H9 (cell line): ENCODE measurements around the gene LIMA1. TPM values are rescaled to one million over a fixed set of nuclear protein-coding genes. Genes with fewer than 3 reads are reported as not detected.

Experiments
- DNase-seq: peaks from one replicate; pipeline ENCODE4 v3.0.0-alpha.2; 2017
- H2AFZ ChIP-seq: one replicate; pipeline ENCODE4 v1.6.1; 2013; ENCODE audit warnings: mild to moderate bottlenecking, low read length, control low read depth, moderate library complexity
- H2AK5ac ChIP-seq: 2 replicates; pipeline ENCODE4 v1.6.1; 2013; ENCODE audit warnings: low read length, control low read depth, mixed read lengths; ENCODE audit not compliant: insufficient read length
- H2BK120ac ChIP-seq: one replicate; pipeline ENCODE4 v1.6.1; 2013; ENCODE audit warnings: low read depth, mild to moderate bottlenecking, low read length, control low read depth, inconsistent platforms; ENCODE audit not compliant: poor library complexity, severe bottlenecking
- H2BK12ac ChIP-seq: 2 replicates; pipeline ENCODE4 v1.6.1; 2013; ENCODE audit warnings: low read length, control low read depth, mixed read lengths, low read depth; ENCODE audit not compliant: insufficient read length
- H2BK15ac ChIP-seq: 2 replicates; pipeline ENCODE4 v1.6.1; 2013; ENCODE audit warnings: low read depth, low read length, control low read depth
- H2BK20ac ChIP-seq: one replicate; pipeline ENCODE4 v1.6.1; 2013; ENCODE audit warnings: low read depth, mild to moderate bottlenecking, low read length, control low read depth, inconsistent platforms; ENCODE audit not compliant: poor library complexity, severe bottlenecking
- H2BK5ac ChIP-seq: 2 replicates; pipeline ENCODE4 v1.6.1; 2013; ENCODE audit warnings: low read length, control low read depth, mixed read lengths; ENCODE audit not compliant: insufficient read length
- H3K14ac ChIP-seq: 2 replicates; pipeline ENCODE4 v1.6.1; 2013; ENCODE audit warnings: low read length, control low read depth; ENCODE audit not compliant: insufficient read depth
- H3K18ac ChIP-seq: 2 replicates; pipeline ENCODE4 v1.6.1; 2013; ENCODE audit warnings: low read depth, mild to moderate bottlenecking, mixed read lengths, low read length, control low read depth; ENCODE audit not compliant: insufficient read length
- H3K23ac ChIP-seq: 2 replicates; pipeline ENCODE4 v1.6.1; 2013; ENCODE audit warnings: low read length, control low read depth, mixed read lengths, low read depth; ENCODE audit not compliant: insufficient read length
- H3K23me2 ChIP-seq: 2 replicates; pipeline ENCODE4 v1.6.1; 2013; ENCODE audit warnings: low read depth, mild to moderate bottlenecking, mixed read lengths, low read length, control low read depth; ENCODE audit not compliant: insufficient read length, poor library complexity, severe bottlenecking
- H3K27ac ChIP-seq: 2 replicates; pipeline ENCODE4 v1.5.1; 2013; ENCODE audit warnings: low read length, control low read depth, mixed read lengths, low read depth; ENCODE audit not compliant: insufficient read length
- H3K27me3 ChIP-seq: 2 replicates; pipeline ENCODE4 v1.6.1; 2013; ENCODE audit warnings: low read length, control low read depth, inconsistent platforms; ENCODE audit not compliant: insufficient read depth
- H3K4ac ChIP-seq: 2 replicates; pipeline ENCODE4 v1.6.1; 2013; ENCODE audit warnings: low read depth, mild to moderate bottlenecking, control low read depth, inconsistent platforms, low read length, moderate library complexity
- H3K4me1 ChIP-seq: 2 replicates; pipeline ENCODE4 v1.6.1; 2013; ENCODE audit warnings: low read length, control low read depth, inconsistent platforms; ENCODE audit not compliant: insufficient read depth
- H3K4me2 ChIP-seq: 2 replicates; pipeline ENCODE4 v1.6.1; 2013; ENCODE audit warnings: low read length, control low read depth, mixed read lengths; ENCODE audit not compliant: insufficient read length, insufficient read depth
- H3K56ac ChIP-seq: 2 replicates; pipeline ENCODE4 v1.6.1; 2013; ENCODE audit warnings: low read depth, mild to moderate bottlenecking, mixed read lengths, low read length, control low read depth; ENCODE audit not compliant: insufficient read length
- H3K79me1 ChIP-seq: 2 replicates; pipeline ENCODE4 v1.6.1; 2013; ENCODE audit warnings: low read depth, mild to moderate bottlenecking, moderate library complexity, low read length, control low read depth, inconsistent platforms; ENCODE audit not compliant: insufficient read depth, poor library complexity, severe bottlenecking
- H3K79me2 ChIP-seq: 2 replicates; pipeline ENCODE4 v1.6.1; 2013; ENCODE audit warnings: low read length, control low read depth, inconsistent platforms; ENCODE audit not compliant: insufficient read depth
- H3K9ac ChIP-seq: 2 replicates; pipeline ENCODE4 v1.6.1; 2013; ENCODE audit warnings: low read length, control low read depth, mixed read lengths; ENCODE audit not compliant: insufficient read length; ENCODE audit errors: extremely low read depth
- H3K9me3 ChIP-seq: one replicate; pipeline ENCODE4 v1.6.1; 2013; ENCODE audit warnings: low read depth, low read length, inconsistent platforms; ENCODE audit not compliant: control insufficient read depth
- H3T11ph ChIP-seq: one replicate; pipeline ENCODE4 v1.6.1; 2013; ENCODE audit warnings: mild to moderate bottlenecking, low read length, control low read depth, inconsistent platforms
- H4K20me1 ChIP-seq: one replicate; pipeline ENCODE4 v1.6.1; 2013; ENCODE audit not compliant: control insufficient read depth, insufficient read length, insufficient read depth
- H4K5ac ChIP-seq: 2 replicates; pipeline ENCODE4 v1.6.1; 2013; ENCODE audit warnings: low read depth, mild to moderate bottlenecking, mixed read lengths, low read length, control low read depth; ENCODE audit not compliant: insufficient read length
- H4K8ac ChIP-seq: replicated peaks from 2 replicates; pipeline ENCODE4 v1.6.1; 2013; ENCODE audit warnings: low read length, control low read depth, mixed read lengths, low read depth; ENCODE audit not compliant: insufficient read length
- H4K91ac ChIP-seq: 2 replicates; pipeline ENCODE4 v1.6.1; 2013; ENCODE audit warnings: low read depth, mild to moderate bottlenecking, moderate library complexity, mixed read lengths, low read length, control low read depth; ENCODE audit not compliant: insufficient read length
- H3K27ac Mint-ChIP-seq, 3 experiments: 2 replicates in 2 of 3; 3 replicates in 1 of 3; pipeline ENCODE4 v1.8.0; 2020 to 2021; ENCODE audit warnings: mixed read lengths in 3 of 3, mild to moderate bottlenecking in 1 of 3, moderate library complexity in 1 of 3
- H3K27me3 Mint-ChIP-seq: 2 replicates; pipeline ENCODE4 v1.8.0; 2021; ENCODE audit warnings: low read depth, mild to moderate bottlenecking, moderate library complexity, mixed read lengths
- H3K36me3 Mint-ChIP-seq, 3 experiments: 2 replicates in 2 of 3; 3 replicates in 1 of 3; pipeline ENCODE4 v1.8.0; 2020 to 2021; ENCODE audit warnings: low read depth in 3 of 3, mixed read lengths in 3 of 3; ENCODE audit not compliant: insufficient read depth in 1 of 3
- H3K4me1 Mint-ChIP-seq, 2 experiments: 2 replicates each; pipeline ENCODE4 v1.8.0; 2020; ENCODE audit warnings: mixed read lengths in 2 of 2
- H3K4me3 Mint-ChIP-seq, 2 experiments: 2 replicates in 1 of 2; 3 replicates in 1 of 2; pipeline ENCODE4 v1.8.0; 2020 to 2021; ENCODE audit warnings: mild to moderate bottlenecking in 2 of 2, mixed read lengths in 2 of 2, moderate library complexity in 1 of 2
- H3K9me3 Mint-ChIP-seq, 2 experiments: 2 replicates in 1 of 2; 3 replicates in 1 of 2; pipeline ENCODE4 v1.8.0; 2020; ENCODE audit warnings: mild to moderate bottlenecking in 2 of 2, mixed read lengths in 2 of 2, moderate library complexity in 1 of 2
- WGBS: extraction: QIAGEN DNeasy Blood & Tissue Kit; methylation state at CpG from one replicate; pipeline ENCODE4 v1.1.7; 2013; ENCODE audit warnings: missing lambda C conversion rate, low lambda C conversion rate, mixed read lengths; ENCODE audit not compliant: insufficient read length; ENCODE audit errors: extremely low coverage; 5-methylcytosine and 5-hydroxymethylcytosine counted together
- total RNA-seq: library from RNA; stranded (reverse); gene quantifications from 2 replicates; pipeline ENCODE4 v1.2.1, GENCODE V29; 2021
- TF ChIP-seq, protein P1 (sequence below): fragments of 200-600 bp; sonication (generic); conservative IDR thresholded peaks from 3 replicates; pipeline ENCODE4 v1.8.0; 2021; ENCODE audit warnings: antibody characterized with exemption, mild to moderate bottlenecking

The LIMA1 gene
- total RNA-seq, 1 experiment from 2014 or later = 40.8 TPM

DNA sequence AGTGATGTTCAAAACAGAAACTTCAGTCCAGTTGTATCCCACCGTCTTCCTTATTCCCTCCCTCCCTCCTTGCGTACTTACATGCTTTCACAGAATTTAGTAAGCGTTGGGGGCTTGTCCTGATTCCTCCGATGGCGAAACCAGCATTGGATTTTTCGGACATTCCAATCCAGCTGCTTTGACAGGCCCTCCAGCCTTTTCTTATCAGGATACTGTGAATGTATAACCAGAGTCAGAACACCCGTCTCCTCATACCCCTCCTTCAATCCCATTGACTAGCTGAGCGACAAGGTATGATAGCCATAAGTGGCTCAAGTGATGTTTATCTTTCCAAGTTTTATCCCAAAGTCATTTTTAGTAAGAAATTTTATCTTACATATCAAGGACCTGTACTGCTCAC lies 140.3 kb downstream of the LIMA1 start:
- no peak overlapping the region for H3K4ac ChIP-seq
- no peak overlapping the region for H2AK5ac ChIP-seq
- H3K56ac ChIP-seq = no peak overlapping the region
- no peaks in the 10 kb centered on the region for H3K23me2 ChIP-seq
- no peak overlapping the region for H4K8ac ChIP-seq
- H3K18ac ChIP-seq = no peak overlapping the region
- H2BK120ac ChIP-seq = no peak overlapping the region
- H3K23ac ChIP-seq = no peak overlapping the region
- TF ChIP-seq, protein P1, sequence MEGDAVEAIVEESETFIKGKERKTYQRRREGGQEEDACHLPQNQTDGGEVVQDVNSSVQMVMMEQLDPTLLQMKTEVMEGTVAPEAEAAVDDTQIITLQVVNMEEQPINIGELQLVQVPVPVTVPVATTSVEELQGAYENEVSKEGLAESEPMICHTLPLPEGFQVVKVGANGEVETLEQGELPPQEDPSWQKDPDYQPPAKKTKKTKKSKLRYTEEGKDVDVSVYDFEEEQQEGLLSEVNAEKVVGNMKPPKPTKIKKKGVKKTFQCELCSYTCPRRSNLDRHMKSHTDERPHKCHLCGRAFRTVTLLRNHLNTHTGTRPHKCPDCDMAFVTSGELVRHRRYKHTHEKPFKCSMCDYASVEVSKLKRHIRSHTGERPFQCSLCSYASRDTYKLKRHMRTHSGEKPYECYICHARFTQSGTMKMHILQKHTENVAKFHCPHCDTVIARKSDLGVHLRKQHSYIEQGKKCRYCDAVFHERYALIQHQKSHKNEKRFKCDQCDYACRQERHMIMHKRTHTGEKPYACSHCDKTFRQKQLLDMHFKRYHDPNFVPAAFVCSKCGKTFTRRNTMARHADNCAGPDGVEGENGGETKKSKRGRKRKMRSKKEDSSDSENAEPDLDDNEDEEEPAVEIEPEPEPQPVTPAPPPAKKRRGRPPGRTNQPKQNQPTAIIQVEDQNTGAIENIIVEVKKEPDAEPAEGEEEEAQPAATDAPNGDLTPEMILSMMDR = no peak
- Mint-ChIP-seq H3K27ac (0 out of 7 replicates have a peak overlapping the region, but pooled peaks of 1 of the 3 experiments have one; percentile 35), H3K4me3 (no peak overlapping the region), H3K4me1 (peaks cover 4 to 6% of the 10 kb centered on the region in 2 experiments; a peak in 3 of 4 replicates), H3K9me3 (no peaks in the 10 kb centered on the region), H3K27me3 (no peaks in the 10 kb centered on the region), H3K36me3 (peaks cover 8 to 36% (median 22%) of the 10 kb centered on the region in 3 experiments)
- no peak overlapping the region for H3K27ac ChIP-seq
- H4K20me1 ChIP-seq = no peaks in the 10 kb centered on the region
- no peak overlapping the region for H2AFZ ChIP-seq
- no peak overlapping the region for H4K91ac ChIP-seq
- no peaks in the 10 kb centered on the region for H3K27me3 ChIP-seq
- H2BK12ac ChIP-seq = no peak overlapping the region
- H3K4me2 ChIP-seq = no peak overlapping the region
- no peaks in the 10 kb centered on the region for H3K79me1 ChIP-seq
- H3K14ac ChIP-seq = no peak overlapping the region
- no peaks in the 10 kb centered on the region for H3K4me1 ChIP-seq
- H2BK5ac ChIP-seq = no peak overlapping the region
- no peak overlapping the region for H4K5ac ChIP-seq
- no peak overlapping the region for H2BK20ac ChIP-seq
- no peaks in the 10 kb centered on the region for H3K9me3 ChIP-seq
- H3T11ph ChIP-seq = no peak overlapping the region
- no CpG with 5 or more reads among the region's 8 CpGs for WGBS
- no peak for DNase-seq
- H3K79me2 ChIP-seq = no peaks in the 10 kb centered on the region; the same call in 1 of the 2 replicates
- H3K9ac ChIP-seq = no peak overlapping the region
- H2BK15ac ChIP-seq = no peak overlapping the region
